ENCODE data around the gene AMDHD1.

DNA sequence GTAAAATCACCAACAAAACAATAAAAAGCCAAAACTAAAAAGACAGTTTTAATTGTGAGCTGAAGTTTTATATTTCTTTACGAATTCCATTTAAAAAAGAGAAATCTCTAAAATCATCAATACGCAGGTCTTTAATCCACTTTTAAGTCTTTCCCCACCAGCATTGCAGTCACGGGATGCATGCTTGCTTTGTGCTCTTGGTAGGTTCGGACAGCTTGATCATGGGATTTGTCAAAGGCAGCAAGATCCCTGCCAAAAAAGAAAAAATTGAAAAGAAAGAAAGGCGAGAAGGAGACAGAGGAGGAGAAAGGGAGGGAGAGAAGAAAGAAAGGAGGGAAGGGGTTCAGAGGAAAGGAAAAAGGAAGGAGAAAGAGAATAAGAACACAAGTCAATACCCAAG lies 57.7 kb downstream of the AMDHD1 start:
- TF ChIP-seq, protein P1, sequence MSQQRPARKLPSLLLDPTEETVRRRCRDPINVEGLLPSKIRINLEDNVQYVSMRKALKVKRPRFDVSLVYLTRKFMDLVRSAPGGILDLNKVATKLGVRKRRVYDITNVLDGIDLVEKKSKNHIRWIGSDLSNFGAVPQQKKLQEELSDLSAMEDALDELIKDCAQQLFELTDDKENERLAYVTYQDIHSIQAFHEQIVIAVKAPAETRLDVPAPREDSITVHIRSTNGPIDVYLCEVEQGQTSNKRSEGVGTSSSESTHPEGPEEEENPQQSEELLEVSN (IDR thresholded peaks at IDR 0.05): no peak
- TF ChIP-seq, protein P2, sequence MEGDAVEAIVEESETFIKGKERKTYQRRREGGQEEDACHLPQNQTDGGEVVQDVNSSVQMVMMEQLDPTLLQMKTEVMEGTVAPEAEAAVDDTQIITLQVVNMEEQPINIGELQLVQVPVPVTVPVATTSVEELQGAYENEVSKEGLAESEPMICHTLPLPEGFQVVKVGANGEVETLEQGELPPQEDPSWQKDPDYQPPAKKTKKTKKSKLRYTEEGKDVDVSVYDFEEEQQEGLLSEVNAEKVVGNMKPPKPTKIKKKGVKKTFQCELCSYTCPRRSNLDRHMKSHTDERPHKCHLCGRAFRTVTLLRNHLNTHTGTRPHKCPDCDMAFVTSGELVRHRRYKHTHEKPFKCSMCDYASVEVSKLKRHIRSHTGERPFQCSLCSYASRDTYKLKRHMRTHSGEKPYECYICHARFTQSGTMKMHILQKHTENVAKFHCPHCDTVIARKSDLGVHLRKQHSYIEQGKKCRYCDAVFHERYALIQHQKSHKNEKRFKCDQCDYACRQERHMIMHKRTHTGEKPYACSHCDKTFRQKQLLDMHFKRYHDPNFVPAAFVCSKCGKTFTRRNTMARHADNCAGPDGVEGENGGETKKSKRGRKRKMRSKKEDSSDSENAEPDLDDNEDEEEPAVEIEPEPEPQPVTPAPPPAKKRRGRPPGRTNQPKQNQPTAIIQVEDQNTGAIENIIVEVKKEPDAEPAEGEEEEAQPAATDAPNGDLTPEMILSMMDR (IDR thresholded peaks at IDR 0.05; ENCODE audit: control extremely low read depth in 1 of 3, insufficient read depth in 1 of 3, low read depth in 1 of 3, low read length in 3 of 3): no peak
- TF ChIP-seq EZH2 (IDR thresholded peaks at IDR 0.05; ENCODE audit: low read depth, low read length, severe bottlenecking) (no peak), TEAD4 (IDR thresholded peaks at IDR 0.05; ENCODE audit: low read depth, low read length) (no peak), HDAC2 (IDR thresholded peaks at IDR 0.05; ENCODE audit: borderline replicate concordance in 1 of 2, low read depth in 2 of 2, low read length in 2 of 2) (no peak), POLR2AphosphoS5 (IDR thresholded peaks at IDR 0.05; ENCODE audit: low read depth, low read length) (no peak), ATF2 (IDR thresholded peaks at IDR 0.05; ENCODE audit: low read length) (no peak), POLR2A (IDR thresholded peaks at IDR 0.05; ENCODE audit: control extremely low read depth in 1 of 2, low read depth in 2 of 2, low read length in 2 of 2) (no peak), CEBPB (IDR thresholded peaks at IDR 0.05; ENCODE audit: low read depth, low read length) (no peak), GABPA (IDR thresholded peaks at IDR 0.05; ENCODE audit: borderline replicate concordance, insufficient read depth, low read length) (no peak), SP2 (IDR thresholded peaks at IDR 0.05; ENCODE audit: low read length) (no peak), RFX5 (IDR thresholded peaks at IDR 0.05; ENCODE audit: borderline replicate concordance, low read depth, low read length) (no peak), EP300 (IDR thresholded peaks at IDR 0.05; ENCODE audit: borderline replicate concordance in 1 of 2, low read depth in 2 of 2, low read length in 2 of 2) (no peak)
- TF ChIP-seq, protein P3, sequence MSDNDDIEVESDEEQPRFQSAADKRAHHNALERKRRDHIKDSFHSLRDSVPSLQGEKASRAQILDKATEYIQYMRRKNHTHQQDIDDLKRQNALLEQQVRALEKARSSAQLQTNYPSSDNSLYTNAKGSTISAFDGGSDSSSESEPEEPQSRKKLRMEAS (IDR thresholded peaks at IDR 0.05): no peak
